ENCODE measurements around the gene NPAS3.

NPAS3 gene

GRCh38 chr14:33273978-33274377, 335.3 kb downstream of the NPAS3 start:
- TF ChIP-seq REST (IDR thresholded peaks at IDR 0.05; ENCODE audit: insufficient replicate concordance, low read depth) (no peak), GABPA (IDR thresholded peaks at IDR 0.05; ENCODE audit: low read depth) (no peak), CTCF (IDR thresholded peaks at IDR 0.05; ENCODE audit: insufficient read depth, low read length) (no peak), SPI1 (IDR thresholded peaks at IDR 0.05; ENCODE audit: borderline replicate concordance, low read depth) (no peak), POLR2AphosphoS5 (IDR thresholded peaks at IDR 0.05; ENCODE audit: low read depth) (no peak)

GRCh38 chr14:33275879-33276278, 337.2 kb downstream of the NPAS3 start:
- TF ChIP-seq CTCF (IDR thresholded peaks at IDR 0.05; ENCODE audit: insufficient read depth, low read length) (no peak), GABPA (IDR thresholded peaks at IDR 0.05; ENCODE audit: low read depth) (no peak), SPI1 (IDR thresholded peaks at IDR 0.05; ENCODE audit: borderline replicate concordance, low read depth) (no peak), REST (IDR thresholded peaks at IDR 0.05; ENCODE audit: insufficient replicate concordance, low read depth) (no peak), POLR2AphosphoS5 (IDR thresholded peaks at IDR 0.05; ENCODE audit: low read depth) (no peak)
- H3K4me3 ChIP-seq (replicated peaks; ENCODE audit: insufficient read depth, low read length), result no peak overlapping the region
- H3K27me3 ChIP-seq (ENCODE audit: insufficient read depth, poor library complexity, severe bottlenecking), result no peaks in the 10 kb centered on the region
- DNase-seq (ENCODE audit: low read depth in 1 of 2, low spot score in 1 of 2), result no peak
- H3K27ac ChIP-seq (replicated peaks), result no peak overlapping the region

More at GRCh38 chr14:33273978-33274377, 335.3 kb downstream of the NPAS3 start:
- Histone ChIP-seq H3K4me3 (replicated peaks; ENCODE audit: insufficient read depth, low read length) (no peak overlapping the region), H3K27ac (replicated peaks) (no peak overlapping the region), H3K27me3 (ENCODE audit: insufficient read depth, poor library complexity, severe bottlenecking) (no peaks in the 10 kb centered on the region)
- DNase-seq (ENCODE audit: low read depth in 1 of 2, low spot score in 1 of 2), result no peak

GRCh38 chr14:33279865-33280264, 341.2 kb downstream of the NPAS3 start:
- TF ChIP-seq REST (IDR thresholded peaks at IDR 0.05; ENCODE audit: insufficient replicate concordance, low read depth) (no peak), CTCF (IDR thresholded peaks at IDR 0.05; ENCODE audit: insufficient read depth, low read length) (no peak), GABPA (IDR thresholded peaks at IDR 0.05; ENCODE audit: low read depth) (no peak), POLR2AphosphoS5 (IDR thresholded peaks at IDR 0.05; ENCODE audit: low read depth) (no peak)
- H3K27me3 ChIP-seq (ENCODE audit: insufficient read depth, poor library complexity, severe bottlenecking), result no peaks in the 10 kb centered on the region
- DNase-seq (ENCODE audit: low read depth in 1 of 2, low spot score in 1 of 2), result no peak
- no peak overlapping the region for H3K27ac ChIP-seq (replicated peaks)
- H3K4me3 ChIP-seq (replicated peaks; ENCODE audit: insufficient read depth, low read length), result no peak overlapping the region

Data from HL-60 (cell line).